ENCODE measurements around the gene UROS. TPM values are rescaled to one million over a fixed set of nuclear protein-coding genes. Genes with fewer than 3 reads are reported as not detected.

The UROS gene
- total and polyA plus RNA-seq, 9 donors: 18.5 to 82.5 (median 28.6) TPM

- intact Hi-C loops (cut with DNase I): no loop called here
- Histone ChIP-seq H3K36me3 (no peaks in the 10 kb centered on the region), H3K27ac (no peak overlapping the region), H3K27me3 (no peaks in the 10 kb centered on the region), H3K4me3 (no peak overlapping the region), H3K9me3 (no peaks in the 10 kb centered on the region), H3K4me1 (ENCODE audit: insufficient read depth) (peaks cover 2% of the 10 kb centered on the region)
- TF ChIP-seq POLR2A (IDR thresholded peaks at IDR 0.05) (no peak), EP300 (IDR thresholded peaks at IDR 0.05) (no peak)
- TF ChIP-seq, protein P1, sequence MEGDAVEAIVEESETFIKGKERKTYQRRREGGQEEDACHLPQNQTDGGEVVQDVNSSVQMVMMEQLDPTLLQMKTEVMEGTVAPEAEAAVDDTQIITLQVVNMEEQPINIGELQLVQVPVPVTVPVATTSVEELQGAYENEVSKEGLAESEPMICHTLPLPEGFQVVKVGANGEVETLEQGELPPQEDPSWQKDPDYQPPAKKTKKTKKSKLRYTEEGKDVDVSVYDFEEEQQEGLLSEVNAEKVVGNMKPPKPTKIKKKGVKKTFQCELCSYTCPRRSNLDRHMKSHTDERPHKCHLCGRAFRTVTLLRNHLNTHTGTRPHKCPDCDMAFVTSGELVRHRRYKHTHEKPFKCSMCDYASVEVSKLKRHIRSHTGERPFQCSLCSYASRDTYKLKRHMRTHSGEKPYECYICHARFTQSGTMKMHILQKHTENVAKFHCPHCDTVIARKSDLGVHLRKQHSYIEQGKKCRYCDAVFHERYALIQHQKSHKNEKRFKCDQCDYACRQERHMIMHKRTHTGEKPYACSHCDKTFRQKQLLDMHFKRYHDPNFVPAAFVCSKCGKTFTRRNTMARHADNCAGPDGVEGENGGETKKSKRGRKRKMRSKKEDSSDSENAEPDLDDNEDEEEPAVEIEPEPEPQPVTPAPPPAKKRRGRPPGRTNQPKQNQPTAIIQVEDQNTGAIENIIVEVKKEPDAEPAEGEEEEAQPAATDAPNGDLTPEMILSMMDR (IDR thresholded peaks at IDR 0.05): no peak
- no peak for DNase-seq
- 13 to 20% (median 13%) methylated on average over 1 of the region's 1 CpG for WGBS, 3 donors
Measured at GRCh38 chr10:125811251-125811650, 11.8 kb downstream of the UROS start.

DNA sequence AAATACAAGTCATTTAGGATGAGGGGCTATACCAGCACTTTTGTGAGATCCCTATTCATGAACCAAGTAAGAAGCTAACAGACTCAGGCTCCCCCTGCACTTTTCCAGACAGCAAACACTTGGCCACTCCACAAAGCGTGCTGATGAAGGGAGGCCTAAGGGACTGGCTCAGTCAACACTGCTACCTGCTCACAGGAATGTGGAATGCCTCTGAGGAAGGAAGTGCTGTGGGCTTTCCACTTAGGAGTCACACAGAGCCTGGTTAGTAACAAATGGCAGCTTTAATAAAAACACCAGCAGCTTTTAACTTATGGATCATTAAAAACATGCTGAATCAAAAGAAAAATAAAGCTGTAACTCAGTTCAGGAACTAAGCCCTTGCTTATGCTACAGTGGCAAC, 15.0 kb downstream of the UROS start:
- 96 to 100% (median 98%) methylated on average over 1 of the region's 1 CpG for WGBS, 3 donors
- Histone ChIP-seq H3K36me3 (no peaks in the 10 kb centered on the region), H3K27ac (no peak overlapping the region), H3K4me1 (ENCODE audit: insufficient read depth) (peaks cover 1% of the 10 kb centered on the region), H3K27me3 (no peaks in the 10 kb centered on the region), H3K9me3 (no peaks in the 10 kb centered on the region), H3K4me3 (no peak overlapping the region)
- intact Hi-C loops (cut with DNase I): no loop called here
- TF ChIP-seq POLR2A (IDR thresholded peaks at IDR 0.05) (no peak), EP300 (IDR thresholded peaks at IDR 0.05) (no peak)
- TF ChIP-seq, protein P1 (IDR thresholded peaks at IDR 0.05): no peak
- no peak for DNase-seq

DNA sequence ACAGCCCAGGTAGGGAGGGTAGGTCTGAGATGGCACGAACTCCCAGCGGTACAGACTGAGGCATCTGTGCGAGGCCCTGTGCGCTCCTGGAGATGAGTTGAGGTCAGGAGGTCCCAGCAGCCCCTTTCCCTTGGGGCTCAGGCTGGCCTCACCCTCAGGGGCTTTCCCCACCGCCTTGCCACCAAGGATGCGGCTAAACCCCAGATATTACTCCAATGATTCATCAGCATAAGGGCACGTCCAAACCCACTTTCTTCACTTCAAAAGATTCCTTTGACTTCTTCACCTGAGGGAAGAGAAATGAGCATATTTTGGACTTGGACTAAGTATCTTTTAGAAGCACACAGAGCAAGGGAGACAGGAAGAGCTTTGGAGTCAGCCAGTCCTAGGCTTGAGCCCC, 20.3 kb downstream of the UROS start:
- Histone ChIP-seq H3K36me3 (no peaks in the 10 kb centered on the region), H3K9me3 (no peaks in the 10 kb centered on the region)

DNA sequence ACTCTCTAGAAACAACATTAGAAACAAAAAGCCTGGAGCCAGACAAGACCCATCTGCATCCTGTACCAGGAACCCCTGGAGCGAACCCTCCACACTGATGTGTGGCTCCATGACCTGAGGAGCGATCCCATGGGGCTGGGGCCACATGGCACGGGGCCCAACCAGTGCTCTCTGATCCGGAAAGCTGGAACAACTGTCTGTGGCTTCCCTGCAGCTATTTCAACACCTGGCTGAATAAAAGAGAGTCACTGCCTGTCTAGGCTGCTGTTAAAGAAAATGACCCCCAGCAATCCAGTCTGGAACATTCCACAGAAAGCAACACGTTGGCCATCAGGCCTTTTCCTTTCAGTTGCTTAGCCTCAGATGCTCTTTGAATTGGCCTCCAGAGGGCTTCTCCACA, 20.9 kb downstream of the UROS start:
- Histone ChIP-seq H3K4me3 (no peak overlapping the region), H3K9me3 (no peaks in the 10 kb centered on the region), H3K27ac (no peak overlapping the region), H3K4me1 (ENCODE audit: insufficient read depth) (peaks cover 2% of the 10 kb centered on the region), H3K36me3 (no peaks in the 10 kb centered on the region), H3K27me3 (no peaks in the 10 kb centered on the region)
- WGBS, 3 donors: 71 to 77% (median 75%) methylated on average over 5 of the region's 5 CpGs
- no peak for DNase-seq
- TF ChIP-seq EP300 (IDR thresholded peaks at IDR 0.05) (no peak), POLR2A (IDR thresholded peaks at IDR 0.05) (no peak)
- TF ChIP-seq, protein P1 (IDR thresholded peaks at IDR 0.05): no peak
- intact Hi-C loops (cut with DNase I): no loop called here

More for the DNA sequence above, 20.3 kb downstream of the UROS start:
- DNase-seq: no peak
- H3K4me3 ChIP-seq: no peak overlapping the region
- no peaks in the 10 kb centered on the region for H3K27me3 ChIP-seq
- intact Hi-C loops (cut with DNase I): no loop called here
- WGBS, 3 donors: 94 to 96% (median 96%) methylated on average over 7 of the region's 7 CpGs
- no peak for TF ChIP-seq POLR2A (IDR thresholded peaks at IDR 0.05)
- TF ChIP-seq EP300 (IDR thresholded peaks at IDR 0.05): no peak
- TF ChIP-seq, protein P1 (IDR thresholded peaks at IDR 0.05): no peak
- peaks cover 1% of the 10 kb centered on the region for H3K4me1 ChIP-seq (ENCODE audit: insufficient read depth)
- no peak overlapping the region for H3K27ac ChIP-seq
